Panc1 (cell line): ENCODE results near the gene RRP1. TPM values are rescaled to one million over a fixed set of nuclear protein-coding genes. Genes with fewer than 3 reads are reported as not detected.

Experiments used
- ATAC-seq: fragments of 200-7000 bp; cut with Tn5 transposase; 2 replicates; pipeline ENCODE4 v1.9.1; 2020; ENCODE audit warnings: mild to moderate bottlenecking, moderate library complexity
- BruUV-seq: library from RNA; stranded (reverse); fragments of 400-500 nt; replicated peaks from 2 replicates; lab custom pipeline; 2021; lab: Mats Ljungman, UMichigan
- CTCF ChIA-PET: fragments of 300-600 bp; sonication (Branson Sonifier 250); formaldehyde crosslinking; loops from one replicate; lab custom pipeline; 2022; ENCODE audit warnings: antibody characterized with exemption; lab: Charles Lee
- POLR2A ChIA-PET: fragments of 300-600 bp; sonication (Branson Sonifier 250); formaldehyde crosslinking; loops from one replicate; lab custom pipeline; 2022; ENCODE audit warnings: antibody characterized with exemption; lab: Charles Lee
- DNase-seq: peaks from one replicate; pipeline ENCODE4 v3.0.0-alpha.2; 2010; ENCODE audit warnings: low read depth, low spot score
- H3K27ac ChIP-seq: 2 replicates; pipeline ENCODE4 v1.5.1; 2011; ENCODE audit warnings: mild to moderate bottlenecking, low read length, inconsistent platforms
- H3K27me3 ChIP-seq: fragments of 200-500 bp; sonication (Bioruptor generic); 2 replicates; pipeline ENCODE4 v1.6.0; 2014; ENCODE audit warnings: low read length, inconsistent platforms; ENCODE audit not compliant: control insufficient read depth, insufficient read depth
- H3K36me3 ChIP-seq: fragments of 200-500 bp; sonication (Bioruptor generic); 2 replicates; pipeline ENCODE4 v1.5.1; 2014; ENCODE audit warnings: inconsistent platforms, mild to moderate bottlenecking, low read length, moderate library complexity; ENCODE audit not compliant: control insufficient read depth, insufficient read depth
- H3K4me1 ChIP-seq: 2 replicates; pipeline ENCODE4 v1.5.1; 2011; ENCODE audit warnings: inconsistent platforms, mild to moderate bottlenecking, low read length, moderate library complexity; ENCODE audit not compliant: control insufficient read depth, insufficient read depth
- H3K4me3 ChIP-seq, 2 experiments: 2 replicates each; pipeline ENCODE4 v1.5.1; 2011 to 2012; ENCODE audit warnings: low read depth in 2 of 2, low read length in 2 of 2, mild to moderate bottlenecking in 2 of 2, inconsistent platforms in 1 of 2, moderate library complexity in 1 of 2
- H3K9me3 ChIP-seq: fragments of 200-500 bp; sonication (Bioruptor generic); 2 replicates; pipeline ENCODE4 v1.5.1; 2014; ENCODE audit warnings: low read depth, mild to moderate bottlenecking, inconsistent platforms, low read length, moderate library complexity; ENCODE audit not compliant: control insufficient read depth, insufficient read depth
- CTCF ChIP-seq: fragments of 450-650 bp; IDR thresholded peaks from 2 replicates; pipeline ENCODE4 v1.5.1; 2017; ENCODE audit warnings: mild to moderate bottlenecking
- POLR2AphosphoS5 ChIP-seq: IDR thresholded peaks from 2 replicates; pipeline ENCODE4 v1.6.1; 2012; ENCODE audit warnings: mild to moderate bottlenecking, low read depth, low read length, moderate library complexity
- REST ChIP-seq, 2 experiments: IDR thresholded peaks; 2 replicates each; pipeline ENCODE4 v1.6.1; 2011 to 2012; ENCODE audit warnings: low read depth in 2 of 2, control low read depth in 1 of 2, low read length in 1 of 2, mild to moderate bottlenecking in 1 of 2, moderate library complexity in 1 of 2; ENCODE audit not compliant: insufficient read depth in 1 of 2
- SIN3A ChIP-seq: IDR thresholded peaks from 2 replicates; pipeline ENCODE4 v1.6.1; 2012; ENCODE audit warnings: low read depth, mild to moderate bottlenecking, low read length, moderate library complexity, borderline replicate concordance; ENCODE audit not compliant: insufficient read depth
- TCF7L2 ChIP-seq: IDR thresholded peaks from 2 replicates; pipeline ENCODE4 v1.6.1; 2011; ENCODE audit warnings: mild to moderate bottlenecking, low read depth, low read length, inconsistent platforms
- in situ Hi-C: cut with HindIII; loops from 2 replicates; pipeline ENCODE4 v1.10.0; 2016; ENCODE audit warnings: low sequenced_read_pairs, low pct_unique_long_range_greater_than_20kb
- intact Hi-C: fragments of 100-400 bp; cut with micrococcal nuclease; formaldehyde crosslinking; loops from one replicate; pipeline ENCODE4 v1.10.0; 2022; ENCODE audit not compliant: unreplicated experiment
- total RNA-seq: library from RNA; stranded (reverse); gene quantifications from one replicate; pipeline ENCODE4 v1.2.1, GENCODE V29; 2021; ENCODE audit not compliant: unreplicated experiment

Gene RRP1
- total RNA-seq, 1 experiment from 2014 or later, result 41.8 TPM

DNA sequence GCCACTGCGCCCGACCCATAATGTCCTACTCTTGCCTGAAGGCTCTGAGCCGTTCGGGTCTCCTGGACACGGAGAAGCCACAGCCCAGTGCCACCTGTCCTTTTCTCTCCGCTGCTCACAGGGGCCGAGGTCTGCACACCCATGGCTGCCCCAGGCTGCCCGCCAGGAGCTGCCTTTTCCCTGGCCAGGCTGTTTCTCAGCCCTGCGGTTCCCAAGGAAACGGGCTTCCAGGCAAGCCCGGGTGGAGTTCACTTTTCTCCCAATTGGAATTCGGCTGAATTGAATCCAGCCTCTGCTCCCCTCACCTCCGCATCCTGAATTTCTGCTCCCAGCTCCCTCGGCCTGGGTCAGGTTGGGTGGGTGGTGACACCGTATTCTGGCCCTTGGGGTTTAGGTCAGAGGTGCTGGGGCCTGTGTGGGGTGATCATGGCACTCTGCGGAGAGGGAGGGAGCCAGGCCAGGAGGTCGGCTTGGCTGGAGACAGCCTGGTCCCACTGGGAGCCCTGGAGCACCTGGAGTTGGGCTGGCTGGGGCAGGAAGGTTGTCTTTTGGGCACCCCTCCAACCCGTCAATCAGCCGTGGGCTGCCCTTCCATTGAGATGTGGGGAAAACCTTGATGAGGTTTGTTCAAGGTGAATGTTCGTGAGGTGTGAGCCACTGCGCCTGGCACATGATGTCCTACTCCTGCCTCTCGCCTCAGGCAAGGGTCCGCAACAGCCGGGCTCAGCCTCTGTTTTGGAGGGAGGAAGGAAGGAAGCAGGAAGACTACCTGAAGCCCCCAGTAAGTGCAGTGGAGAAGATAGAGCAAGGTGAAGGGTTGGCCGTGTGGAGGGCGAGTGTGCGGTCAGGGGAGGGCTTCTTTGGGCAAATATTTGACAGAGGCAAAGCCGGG lies 25.1 kb downstream of the RRP1 start:
- H3K4me3 ChIP-seq, result no peak overlapping the region
- intact Hi-C loops, result no loop called here
- POLR2A ChIA-PET, result no interaction called here
- H3K27me3 ChIP-seq, result no peaks in the 10 kb centered on the region
- in situ Hi-C loops, result no loop called here
- no peak for ATAC-seq
- no peak for DNase-seq
- no peaks in the 10 kb centered on the region for H3K36me3 ChIP-seq
- no TSS peak for BruUV-seq
- TF ChIP-seq TCF7L2 (no peak), SIN3A (no peak), REST (IDR thresholded peaks at IDR 0.05; ENCODE audit: insufficient read depth in 1 of 2, low read depth in 2 of 2, low read length in 1 of 2) (no peak), POLR2AphosphoS5 (no peak), CTCF (no peak)
- CTCF ChIA-PET, result no interaction called here
- no peak overlapping the region for H3K27ac ChIP-seq
- no peaks in the 10 kb centered on the region for H3K9me3 ChIP-seq
- peaks cover 18% of the 10 kb centered on the region for H3K4me1 ChIP-seq

DNA sequence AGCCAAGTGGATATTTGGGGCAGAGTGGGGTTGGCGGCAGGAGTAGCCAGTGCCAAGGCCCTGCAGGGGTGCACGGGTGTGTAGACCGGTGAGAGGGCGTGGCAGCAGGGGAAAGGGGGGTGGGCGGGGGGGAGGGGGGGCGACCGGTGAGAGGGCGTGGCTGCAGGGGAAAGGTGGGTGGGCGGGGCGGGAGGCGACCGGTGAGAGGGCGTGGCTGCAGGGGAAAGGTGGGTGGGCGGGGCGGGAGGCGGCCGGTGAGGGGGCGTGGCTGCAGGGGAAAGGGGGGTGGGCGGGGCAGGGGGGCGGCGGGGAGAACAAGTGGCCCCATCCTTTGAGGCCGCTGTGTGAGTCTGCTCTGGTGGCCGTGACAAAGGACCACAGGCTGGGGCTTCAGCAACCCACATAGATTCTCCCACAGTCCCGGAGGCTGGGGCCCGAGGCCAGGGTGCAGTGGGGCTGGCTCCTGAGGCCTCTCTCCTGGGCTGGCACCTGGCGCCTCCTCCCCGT lies 25.8 kb downstream of the RRP1 start:
- DNase-seq (no peak), ATAC-seq (no peak)
- H3K27ac ChIP-seq, result no peak overlapping the region
- CTCF ChIA-PET, result no interaction called here
- H3K4me3 ChIP-seq, result no peak overlapping the region
- no TSS peak for BruUV-seq
- POLR2A ChIA-PET, result no interaction called here
- intact Hi-C loops, result no loop called here
- TF ChIP-seq SIN3A (no peak), REST (IDR thresholded peaks at IDR 0.05; ENCODE audit: insufficient read depth in 1 of 2, low read depth in 2 of 2, low read length in 1 of 2) (no peak), TCF7L2 (no peak), POLR2AphosphoS5 (no peak), CTCF (no peak)
- H3K36me3 ChIP-seq, result no peaks in the 10 kb centered on the region
- in situ Hi-C loops, result no loop called here
- no peaks in the 10 kb centered on the region for H3K27me3 ChIP-seq
- H3K4me1 ChIP-seq, result peaks cover 16% of the 10 kb centered on the region
- no peaks in the 10 kb centered on the region for H3K9me3 ChIP-seq
